HL-60/S4 (cell line): ENCODE measurements around the gene LYPD1.
"Not testable (repeated sequence)": the region's sequence is repeated elsewhere in the genome, so short reads cannot be mapped to it uniquely, and the experiment has no call there.

ENCODE experiments used
- in situ Hi-C: fragments of 300-500 bp; cut with MboI; formaldehyde crosslinking; loops from 2 replicates; pipeline ENCODE4 v1.14.3; 2022; ENCODE audit warnings: low sequenced_read_pairs

Gene LYPD1

GRCh38 chr2:132669908-132670495 is at the start of gene LYPD1:
Gene LYPD1, minus strand, starts transcription at chr2:132670205. Its CDS starts 273 bp downstream, at chr2:132669932.
- in situ Hi-C loops, result no loop called here

GRCh38 chr2:132719480-132719879 is 49.5 kb upstream of the LYPD1 start:
- in situ Hi-C loops, result no loop called here

- in situ Hi-C loops, result no loop called here
Observed at GRCh38 chr2:132716954-132717353, 46.9 kb upstream of the LYPD1 start.

GRCh38 chr2:132715386-132716351 is 45.7 kb upstream of the LYPD1 start:
- in situ Hi-C loops, result no loop called here

GRCh38 chr2:132703396-132703795 is 33.4 kb upstream of the LYPD1 start:
- in situ Hi-C loops, result no loop called here

GRCh38 chr2:132701810-132702209 is 31.8 kb upstream of the LYPD1 start:
- in situ Hi-C loops, result no loop called here

GRCh38 chr2:132699802-132700201 is 29.8 kb upstream of the LYPD1 start:
- in situ Hi-C loops, result not testable (repeated sequence)

GRCh38 chr2:132698347-132698746 is 28.3 kb upstream of the LYPD1 start:
- in situ Hi-C loops, result not testable (repeated sequence)

- in situ Hi-C loops, result no loop called here
Observed at GRCh38 chr2:132697556-132698205, 27.7 kb upstream of the LYPD1 start.

- in situ Hi-C loops, result no loop called here
Observed at GRCh38 chr2:132692816-132693215, 22.8 kb upstream of the LYPD1 start.

GRCh38 chr2:132691556-132691955 is 21.6 kb upstream of the LYPD1 start:
- in situ Hi-C loops, result no loop called here

GRCh38 chr2:132690664-132691303 is 20.8 kb upstream of the LYPD1 start:
- in situ Hi-C loops, result no loop called here

- in situ Hi-C loops, result no loop called here
Observed at GRCh38 chr2:132681766-132682165, 11.8 kb upstream of the LYPD1 start.

- in situ Hi-C loops, result no loop called here
Observed at GRCh38 chr2:132680544-132680943, 10.5 kb upstream of the LYPD1 start.

GRCh38 chr2:132678483-132678882 is 8.5 kb upstream of the LYPD1 start:
- in situ Hi-C loops, result no loop called here

GRCh38 chr2:132677661-132678060 is 7.7 kb upstream of the LYPD1 start:
- in situ Hi-C loops, result no loop called here

GRCh38 chr2:132676999-132677398 is 7.0 kb upstream of the LYPD1 start:
- in situ Hi-C loops, result no loop called here

GRCh38 chr2:132671151-132671835 is 1.3 kb upstream of the LYPD1 start:
- in situ Hi-C loops, result no loop called here

- in situ Hi-C loops, result no loop called here
Observed at GRCh38 chr2:132670496-132671150, 618 bp upstream of the LYPD1 start.
